Measurements from ENCODE around the gene FCRL2.

FCRL2 gene

DNA sequence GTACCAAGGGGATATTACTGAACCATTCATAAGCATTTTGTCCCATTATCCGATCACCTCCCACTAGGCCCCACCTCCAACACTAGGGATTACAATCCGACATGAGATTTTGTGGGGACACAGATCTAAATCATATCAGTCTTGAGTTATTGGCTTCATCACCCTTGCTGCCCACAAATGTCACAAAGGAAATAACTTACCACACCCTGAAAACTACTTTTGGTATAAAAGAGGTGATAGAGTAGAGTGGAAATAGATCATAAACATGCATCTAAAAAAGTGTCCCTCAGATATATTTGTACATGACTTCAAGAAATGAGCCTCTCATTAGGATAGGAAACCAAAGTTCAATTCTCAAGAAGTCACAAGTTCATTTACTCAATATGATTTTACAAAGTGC, 53.8 kb downstream of the FCRL2 start:
- Histone ChIP-seq H3K27ac (ENCODE audit: insufficient read depth, low read length, poor library complexity, severe bottlenecking) (no peak overlapping the region), H3K4me3 (ENCODE audit: insufficient read depth, low read depth, low read length, poor library complexity, severe bottlenecking) (no peak overlapping the region), H3K4me1 (ENCODE audit: control insufficient read depth, insufficient read depth, low read length, poor library complexity, severe bottlenecking) (no peaks in the 10 kb centered on the region), H3K36me3 (ENCODE audit: control insufficient read depth, insufficient read depth, low read length) (no peaks in the 10 kb centered on the region), H3K27me3 (replicated peaks; ENCODE audit: control insufficient read depth, insufficient read depth, low read length, poor library complexity, severe bottlenecking) (no peaks in the 10 kb centered on the region), H3K9me3 (ENCODE audit: control insufficient read depth, low read length) (no peaks in the 10 kb centered on the region)
- no peak for DNase-seq

DNA sequence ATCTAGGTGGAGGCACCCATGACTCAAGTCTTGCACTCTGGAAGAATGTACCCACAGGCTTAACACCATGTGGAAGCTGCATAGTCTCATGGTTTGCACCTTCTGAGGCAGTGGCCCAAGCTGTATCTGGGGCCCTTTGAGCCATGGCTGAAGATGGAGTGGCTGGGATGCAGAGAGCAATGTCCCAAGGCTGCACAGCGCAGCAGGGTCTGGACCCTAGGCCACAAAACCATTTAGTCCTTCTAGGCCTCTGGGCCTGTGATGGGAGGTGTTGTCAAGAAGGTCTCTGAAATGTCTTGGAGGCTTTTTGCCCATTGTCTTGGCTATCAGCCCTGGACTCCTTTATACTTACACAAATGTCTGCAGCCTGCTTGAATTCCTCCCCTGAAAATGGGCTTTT, 54.9 kb downstream of the FCRL2 start:
- DNase-seq, result no peak
- Histone ChIP-seq H3K27ac (ENCODE audit: insufficient read depth, low read length, poor library complexity, severe bottlenecking) (no peak overlapping the region), H3K4me1 (ENCODE audit: control insufficient read depth, insufficient read depth, low read length, poor library complexity, severe bottlenecking) (no peaks in the 10 kb centered on the region), H3K36me3 (ENCODE audit: control insufficient read depth, insufficient read depth, low read length) (no peaks in the 10 kb centered on the region), H3K27me3 (replicated peaks; ENCODE audit: control insufficient read depth, insufficient read depth, low read length, poor library complexity, severe bottlenecking) (no peaks in the 10 kb centered on the region), H3K9me3 (ENCODE audit: control insufficient read depth, low read length) (no peaks in the 10 kb centered on the region), H3K4me3 (ENCODE audit: insufficient read depth, low read depth, low read length, poor library complexity, severe bottlenecking) (no peak overlapping the region)

DNA sequence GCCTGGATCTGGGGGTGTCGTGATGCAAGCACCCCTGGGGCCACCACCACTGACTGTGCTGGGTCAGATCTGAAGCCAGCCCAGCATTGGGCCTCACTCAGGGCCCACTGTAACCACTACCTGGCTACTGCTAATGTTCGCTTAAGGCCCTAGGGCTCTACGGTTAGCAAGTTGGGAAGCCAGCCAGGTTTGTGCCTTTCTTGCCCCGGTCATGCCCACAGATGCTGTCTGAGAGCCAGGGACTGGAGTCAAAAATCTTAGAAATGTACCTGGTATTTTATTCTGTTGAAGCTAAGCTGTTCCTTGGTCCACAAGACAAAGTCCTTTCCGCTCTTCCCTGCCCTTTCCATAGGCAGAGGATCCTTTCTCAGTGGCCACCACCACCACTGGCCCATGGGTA, 61.2 kb downstream of the FCRL2 start:
- Histone ChIP-seq H3K4me3 (ENCODE audit: insufficient read depth, low read depth, low read length, poor library complexity, severe bottlenecking) (no peak overlapping the region), H3K36me3 (ENCODE audit: control insufficient read depth, insufficient read depth, low read length) (no peaks in the 10 kb centered on the region), H3K27me3 (replicated peaks; ENCODE audit: control insufficient read depth, insufficient read depth, low read length, poor library complexity, severe bottlenecking) (no peaks in the 10 kb centered on the region), H3K27ac (ENCODE audit: insufficient read depth, low read length, poor library complexity, severe bottlenecking) (no peak overlapping the region), H3K9me3 (ENCODE audit: control insufficient read depth, low read length) (no peaks in the 10 kb centered on the region), H3K4me1 (ENCODE audit: control insufficient read depth, insufficient read depth, low read length, poor library complexity, severe bottlenecking) (no peaks in the 10 kb centered on the region)
- no peak for DNase-seq

DNA sequence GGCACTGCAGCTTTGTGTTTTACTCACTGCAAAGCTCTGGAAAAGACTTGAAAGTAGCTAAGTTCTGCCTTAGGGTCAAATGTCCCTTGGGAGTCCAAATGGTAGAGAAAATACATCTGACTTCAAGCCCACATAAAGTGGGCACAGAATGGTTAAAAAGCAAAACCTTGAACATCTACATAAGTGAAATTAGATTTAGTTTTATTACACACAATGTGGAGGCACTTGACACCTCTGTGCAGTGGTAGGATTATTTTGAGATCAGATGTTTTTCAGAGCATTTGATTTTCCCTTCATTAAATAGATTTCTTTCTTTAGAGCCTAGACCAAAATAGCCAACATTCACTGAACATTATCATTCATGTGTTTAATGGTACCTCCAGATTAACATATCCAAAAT, 65.1 kb downstream of the FCRL2 start:
- no peak overlapping the region for H3K4me3 ChIP-seq (ENCODE audit: insufficient read depth, low read depth, low read length, poor library complexity, severe bottlenecking)
- no peaks in the 10 kb centered on the region for H3K36me3 ChIP-seq (ENCODE audit: control insufficient read depth, insufficient read depth, low read length)
- H3K27ac ChIP-seq (ENCODE audit: insufficient read depth, low read length, poor library complexity, severe bottlenecking), result no peak overlapping the region
- DNase-seq, result no peak
- H3K4me1 ChIP-seq (ENCODE audit: control insufficient read depth, insufficient read depth, low read length, poor library complexity, severe bottlenecking), result no peaks in the 10 kb centered on the region
- no peaks in the 10 kb centered on the region for H3K9me3 ChIP-seq (ENCODE audit: control insufficient read depth, low read length)
- no peaks in the 10 kb centered on the region for H3K27me3 ChIP-seq (replicated peaks; ENCODE audit: control insufficient read depth, insufficient read depth, low read length, poor library complexity, severe bottlenecking)

DNA sequence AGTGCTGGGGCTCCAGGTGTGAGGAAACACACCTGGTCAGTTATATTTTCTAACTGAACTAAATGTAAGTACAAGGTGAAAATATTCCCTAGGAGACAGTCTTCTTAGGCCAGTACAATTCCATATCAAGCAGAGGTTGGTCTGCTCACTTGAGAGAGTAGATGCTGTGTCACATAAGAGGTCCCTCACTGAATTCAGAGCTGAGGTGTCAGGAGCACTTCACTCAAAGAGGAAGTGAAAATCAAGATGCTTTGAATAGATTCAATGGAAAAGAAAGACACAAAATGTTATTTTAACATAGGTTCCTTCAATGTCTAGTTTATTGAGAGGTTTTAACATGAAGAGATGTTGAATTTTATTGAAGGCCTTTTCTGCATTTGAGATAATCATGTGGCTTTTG, 72.1 kb downstream of the FCRL2 start:
- Histone ChIP-seq H3K4me3 (ENCODE audit: insufficient read depth, low read depth, low read length, poor library complexity, severe bottlenecking) (no peak overlapping the region), H3K27me3 (replicated peaks; ENCODE audit: control insufficient read depth, insufficient read depth, low read length, poor library complexity, severe bottlenecking) (peaks cover 6% of the 10 kb centered on the region), H3K36me3 (ENCODE audit: control insufficient read depth, insufficient read depth, low read length) (no peaks in the 10 kb centered on the region), H3K4me1 (ENCODE audit: control insufficient read depth, insufficient read depth, low read length, poor library complexity, severe bottlenecking) (no peaks in the 10 kb centered on the region), H3K27ac (ENCODE audit: insufficient read depth, low read length, poor library complexity, severe bottlenecking) (no peak overlapping the region), H3K9me3 (ENCODE audit: control insufficient read depth, low read length) (no peaks in the 10 kb centered on the region)
- DNase-seq, result no peak

DNA sequence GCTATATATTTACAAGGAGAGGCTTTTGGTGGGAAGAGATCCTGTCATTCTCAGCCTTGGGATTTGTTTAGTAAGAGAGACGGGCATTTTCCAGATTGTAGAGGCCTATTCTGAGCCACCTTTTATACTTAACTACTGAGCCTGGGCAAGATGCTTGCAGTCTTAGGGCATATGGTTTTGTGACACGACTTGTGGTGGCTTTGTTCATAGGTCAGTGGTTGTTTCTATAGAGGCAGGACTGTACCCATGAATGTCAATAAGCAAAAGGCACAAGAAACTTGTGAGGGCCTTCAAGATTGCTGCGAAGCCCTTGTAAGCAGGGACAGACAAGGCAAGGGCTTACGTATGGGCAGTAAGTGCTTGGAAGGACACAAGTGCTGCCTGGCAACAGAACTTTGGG, 73.0 kb downstream of the FCRL2 start:
- Histone ChIP-seq H3K36me3 (ENCODE audit: control insufficient read depth, insufficient read depth, low read length) (no peaks in the 10 kb centered on the region), H3K4me3 (ENCODE audit: insufficient read depth, low read depth, low read length, poor library complexity, severe bottlenecking) (no peak overlapping the region), H3K27ac (ENCODE audit: insufficient read depth, low read length, poor library complexity, severe bottlenecking) (no peak overlapping the region), H3K4me1 (ENCODE audit: control insufficient read depth, insufficient read depth, low read length, poor library complexity, severe bottlenecking) (no peaks in the 10 kb centered on the region), H3K27me3 (replicated peaks; ENCODE audit: control insufficient read depth, insufficient read depth, low read length, poor library complexity, severe bottlenecking) (peaks cover 6% of the 10 kb centered on the region), H3K9me3 (ENCODE audit: control insufficient read depth, low read length) (no peaks in the 10 kb centered on the region)
- DNase-seq, result no peak

DNA sequence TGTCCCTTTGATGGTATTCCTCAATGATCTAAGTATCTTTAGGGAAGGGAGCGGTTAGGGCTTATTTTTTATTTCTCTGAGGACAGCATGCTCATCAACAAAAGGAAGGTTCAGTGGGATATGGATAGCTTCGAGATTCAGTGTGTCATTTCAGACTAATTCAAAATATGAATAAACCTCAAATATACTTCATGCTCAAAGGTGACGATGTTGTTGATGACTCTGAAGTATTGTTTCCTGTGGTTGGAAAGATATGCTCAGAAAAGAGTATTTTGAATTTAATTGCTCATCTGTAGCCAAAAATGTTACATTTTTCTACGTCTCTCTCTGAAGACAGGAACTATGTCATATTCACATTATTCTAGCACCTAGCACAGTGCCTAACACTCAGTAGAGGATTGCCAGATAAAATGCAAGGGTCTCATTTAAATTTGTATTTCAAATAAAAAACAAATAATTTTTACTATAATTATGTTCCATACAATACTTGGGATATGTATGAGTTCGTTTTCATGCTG, 74.6 kb downstream of the FCRL2 start:
- H3K27ac ChIP-seq (ENCODE audit: insufficient read depth, low read length, poor library complexity, severe bottlenecking), result no peak overlapping the region
- no peaks in the 10 kb centered on the region for H3K36me3 ChIP-seq (ENCODE audit: control insufficient read depth, insufficient read depth, low read length)
- no peak for DNase-seq
- no peaks in the 10 kb centered on the region for H3K4me1 ChIP-seq (ENCODE audit: control insufficient read depth, insufficient read depth, low read length, poor library complexity, severe bottlenecking)
- no peaks in the 10 kb centered on the region for H3K9me3 ChIP-seq (ENCODE audit: control insufficient read depth, low read length)
- no peak overlapping the region for H3K4me3 ChIP-seq (ENCODE audit: insufficient read depth, low read depth, low read length, poor library complexity, severe bottlenecking)
- peaks cover 6% of the 10 kb centered on the region for H3K27me3 ChIP-seq (replicated peaks; ENCODE audit: control insufficient read depth, insufficient read depth, low read length, poor library complexity, severe bottlenecking)

DNA sequence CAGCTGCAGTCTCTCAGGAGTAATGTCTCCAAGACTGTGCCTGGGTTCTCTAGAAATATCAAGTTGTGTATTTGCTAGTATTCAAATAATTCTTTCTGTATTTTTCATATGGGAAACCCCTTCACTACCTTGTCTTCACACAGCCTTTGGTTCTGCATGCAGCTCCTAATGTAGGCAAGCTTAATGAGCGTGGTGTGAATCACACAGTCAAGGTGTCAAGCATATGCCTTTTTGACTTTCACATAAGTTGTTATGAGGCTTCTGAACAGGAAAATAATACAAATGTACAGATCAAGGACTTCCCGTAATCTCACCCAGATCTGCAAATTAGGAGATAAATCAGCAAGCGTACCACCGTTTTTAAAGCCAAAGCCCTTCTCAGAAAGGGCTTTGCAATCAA, 76.2 kb downstream of the FCRL2 start, which contains the start of gene FCRL3:
Gene FCRL3, minus strand, starts transcription at position 38 of the 400 bp plus-strand sequence. CDS start 280 bp downstream, outside the sequence.
- no peaks in the 10 kb centered on the region for H3K9me3 ChIP-seq (ENCODE audit: control insufficient read depth, low read length)
- no peak for DNase-seq
- H3K27me3 ChIP-seq (replicated peaks; ENCODE audit: control insufficient read depth, insufficient read depth, low read length, poor library complexity, severe bottlenecking), result peaks cover 6% of the 10 kb centered on the region
- no peaks in the 10 kb centered on the region for H3K4me1 ChIP-seq (ENCODE audit: control insufficient read depth, insufficient read depth, low read length, poor library complexity, severe bottlenecking)
- H3K4me3 ChIP-seq (ENCODE audit: insufficient read depth, low read depth, low read length, poor library complexity, severe bottlenecking), result no peak within 1 kb of the TSS
- no peaks in the 10 kb centered on the region for H3K36me3 ChIP-seq (ENCODE audit: control insufficient read depth, insufficient read depth, low read length)
- no peak within 1 kb of the TSS for H3K27ac ChIP-seq (ENCODE audit: insufficient read depth, low read length, poor library complexity, severe bottlenecking)

DNA sequence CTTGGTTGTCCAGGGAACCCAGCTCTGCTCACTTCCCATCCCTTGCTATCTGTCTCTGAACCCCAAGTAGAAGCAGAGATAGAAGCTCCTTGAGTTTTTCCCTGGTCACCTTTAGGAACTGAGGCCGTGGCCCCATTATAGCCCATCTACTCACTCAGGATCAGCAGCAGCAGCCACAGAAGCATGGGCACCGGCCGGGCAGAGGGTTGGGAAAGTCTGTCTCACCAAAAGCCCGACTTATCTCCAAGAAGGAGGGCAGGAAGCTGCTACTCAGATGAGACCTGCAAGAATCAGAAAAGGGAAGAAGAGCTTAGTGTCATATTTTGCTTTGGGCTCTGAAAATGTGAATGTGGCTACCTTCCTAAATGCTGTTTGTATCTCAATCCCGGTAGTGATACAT, 76.6 kb downstream of the FCRL2 start:
- H3K27ac ChIP-seq (ENCODE audit: insufficient read depth, low read length, poor library complexity, severe bottlenecking), result no peak overlapping the region

DNA sequence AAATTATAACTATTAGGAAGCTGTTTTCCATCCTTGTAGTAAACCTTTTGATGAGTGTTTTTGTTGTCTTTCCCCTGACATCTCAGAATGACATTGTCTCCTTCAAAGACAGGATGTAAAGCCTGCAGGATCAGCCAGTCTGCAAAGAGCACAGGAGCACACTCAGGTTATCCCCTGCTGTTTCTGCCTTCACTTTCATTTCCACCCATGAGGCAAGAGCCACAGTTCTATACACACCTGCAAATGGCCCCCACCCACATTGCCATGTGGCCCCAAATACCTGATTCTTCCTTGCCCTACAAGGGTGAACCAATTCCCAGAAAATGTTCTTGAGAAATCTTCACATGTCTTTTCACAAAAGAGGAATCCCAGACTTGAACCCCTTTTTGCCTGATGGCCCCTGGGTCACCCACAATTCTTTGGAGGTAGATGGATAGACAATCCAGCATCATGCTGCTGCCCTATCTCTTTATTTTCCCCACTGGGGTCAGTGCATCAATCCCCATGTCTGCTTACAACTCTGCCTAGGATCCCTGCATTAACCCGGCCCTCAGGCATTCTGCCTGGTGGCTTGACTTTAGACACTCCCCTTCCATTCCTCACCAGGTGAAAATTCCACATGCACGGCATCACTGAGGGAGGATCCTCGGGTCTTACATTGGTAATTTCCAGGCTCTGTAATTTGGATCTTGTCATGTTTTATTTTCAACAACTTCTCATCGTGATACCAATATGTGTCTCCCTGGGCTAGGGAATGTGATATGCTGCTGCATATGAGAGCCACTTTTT, 79.0 kb downstream of the FCRL2 start:
- Histone ChIP-seq H3K4me1 (ENCODE audit: control insufficient read depth, insufficient read depth, low read length, poor library complexity, severe bottlenecking) (no peaks in the 10 kb centered on the region), H3K27me3 (replicated peaks; ENCODE audit: control insufficient read depth, insufficient read depth, low read length, poor library complexity, severe bottlenecking) (no peaks in the 10 kb centered on the region), H3K9me3 (ENCODE audit: control insufficient read depth, low read length) (no peaks in the 10 kb centered on the region), H3K36me3 (ENCODE audit: control insufficient read depth, insufficient read depth, low read length) (no peaks in the 10 kb centered on the region), H3K27ac (ENCODE audit: insufficient read depth, low read length, poor library complexity, severe bottlenecking) (no peak overlapping the region), H3K4me3 (ENCODE audit: insufficient read depth, low read depth, low read length, poor library complexity, severe bottlenecking) (no peak overlapping the region)
- DNase-seq, result no peak

More for the DNA sequence above, 76.6 kb downstream of the FCRL2 start:
- Histone ChIP-seq H3K9me3 (ENCODE audit: control insufficient read depth, low read length) (no peaks in the 10 kb centered on the region), H3K4me1 (ENCODE audit: control insufficient read depth, insufficient read depth, low read length, poor library complexity, severe bottlenecking) (no peaks in the 10 kb centered on the region), H3K27me3 (replicated peaks; ENCODE audit: control insufficient read depth, insufficient read depth, low read length, poor library complexity, severe bottlenecking) (peaks cover 6% of the 10 kb centered on the region), H3K36me3 (ENCODE audit: control insufficient read depth, insufficient read depth, low read length) (no peaks in the 10 kb centered on the region), H3K4me3 (ENCODE audit: insufficient read depth, low read depth, low read length, poor library complexity, severe bottlenecking) (no peak overlapping the region)
- no peak for DNase-seq

Measured in effector memory CD4-positive, alpha-beta T cell (primary cell).